Activated CD8-positive, alpha-beta memory T cell treated with anti-CD3 and anti-CD28 coated beads, Interleukin-2, amount 50 U/mL, for 48 hours (primary cell): ENCODE data around the gene COBLL1.
"Not testable (repeated sequence)": the region's sequence is repeated elsewhere in the genome, so short reads cannot be mapped to it uniquely, and the experiment has no call there.

Experiments
- DNase-seq: peaks from one replicate; pipeline ENCODE4 v3.0.0-alpha.2; 2020

COBLL1 gene

GRCh38 chr2:164780611-164781178, 60.9 kb downstream of the COBLL1 start:
- DNase-seq: no peak

- DNase-seq: no peak
These were observed 62.1 kb downstream of the COBLL1 start for GRCh38 chr2:164779383-164780057.

GRCh38 chr2:164778723-164779122, 62.9 kb downstream of the COBLL1 start:
- no peak for DNase-seq

GRCh38 chr2:164777847-164778461, 63.7 kb downstream of the COBLL1 start:
- no peak for DNase-seq

- DNase-seq: no peak
These were observed 68.0 kb downstream of the COBLL1 start for GRCh38 chr2:164773635-164774034.

- no peak for DNase-seq
These were observed 68.5 kb downstream of the COBLL1 start for GRCh38 chr2:164773091-164773490.

- no peak for DNase-seq
These were observed 69.7 kb downstream of the COBLL1 start for GRCh38 chr2:164771897-164772296.

- no peak for DNase-seq
These were observed 71.2 kb downstream of the COBLL1 start for GRCh38 chr2:164770421-164770916.

- no peak for DNase-seq
These were observed 74.7 kb downstream of the COBLL1 start for GRCh38 chr2:164766954-164767320.

GRCh38 chr2:164766216-164766953, 75.2 kb downstream of the COBLL1 start:
- DNase-seq: no peak

- DNase-seq: no peak
These were observed 76.6 kb downstream of the COBLL1 start for GRCh38 chr2:164764996-164765395.

- DNase-seq: no peak
These were observed 77.1 kb downstream of the COBLL1 start for GRCh38 chr2:164764474-164764873.

GRCh38 chr2:164763431-164763830, 78.2 kb downstream of the COBLL1 start:
- DNase-seq: no peak

- DNase-seq: no peak
These were observed 79.7 kb downstream of the COBLL1 start for GRCh38 chr2:164761737-164762460.

GRCh38 chr2:164761201-164761600, 80.4 kb downstream of the COBLL1 start:
- DNase-seq: not testable (repeated sequence)

GRCh38 chr2:164760179-164760578, 81.4 kb downstream of the COBLL1 start:
- DNase-seq: no peak

GRCh38 chr2:164757934-164758695, 83.5 kb downstream of the COBLL1 start:
- DNase-seq: no peak

- DNase-seq: no peak
These were observed 84.8 kb downstream of the COBLL1 start for GRCh38 chr2:164756773-164757172.

GRCh38 chr2:164755952-164756351, 85.7 kb downstream of the COBLL1 start:
- no peak for DNase-seq

- DNase-seq: no peak
These were observed 87.2 kb downstream of the COBLL1 start for GRCh38 chr2:164754157-164755093.

GRCh38 chr2:164752956-164753355, 88.7 kb downstream of the COBLL1 start:
- no peak for DNase-seq
